Endometrium (tissue), 2 donors: ENCODE measurements around the gene GALNT4.

ENCODE experiments used
- FAIRE-seq: peaks from 2 replicates; lab custom pipeline; 2012; peaks lifted over from hg19 to GRCh38; lab: Jason Lieb, UNC
- donor health status: control.
- donor health status: control.

The GALNT4 gene

GRCh38 chr12:89493670-89494302, 30.8 kb downstream of the GALNT4 start:
- no peak for FAIRE-seq

GRCh38 chr12:89492883-89493282, 31.7 kb downstream of the GALNT4 start:
- no peak for FAIRE-seq

- no peak for FAIRE-seq
These were observed 33.7 kb downstream of the GALNT4 start for GRCh38 chr12:89490922-89491321.

- no peak for FAIRE-seq
These were observed 38.3 kb downstream of the GALNT4 start for GRCh38 chr12:89486264-89486663.

GRCh38 chr12:89484470-89484869, 40.1 kb downstream of the GALNT4 start:
- FAIRE-seq, result no peak

GRCh38 chr12:89481213-89481914, 43.2 kb downstream of the GALNT4 start:
- FAIRE-seq, result no peak

GRCh38 chr12:89479982-89480381, 44.6 kb downstream of the GALNT4 start:
- FAIRE-seq, result no peak

- FAIRE-seq, result no peak
These were observed 46.8 kb downstream of the GALNT4 start for GRCh38 chr12:89477633-89478279.

- peak; percentile 95 for FAIRE-seq
These were observed 47.5 kb downstream of the GALNT4 start for GRCh38 chr12:89476904-89477595.

- FAIRE-seq, result no peak
These were observed 48.4 kb downstream of the GALNT4 start for GRCh38 chr12:89476232-89476631.

- no peak for FAIRE-seq
These were observed 49.2 kb downstream of the GALNT4 start for GRCh38 chr12:89475203-89475990.

- no peak for FAIRE-seq
These were observed 50.0 kb downstream of the GALNT4 start for GRCh38 chr12:89474615-89475014.
